ENCODE results near the gene E2F1. TPM values are rescaled to one million over a fixed set of nuclear protein-coding genes. Genes with fewer than 3 reads are reported as not detected.

E2F1 gene
- total and polyA plus RNA-seq, 10 donors = 2.5 to 6.9 (median 5.0) TPM

DNA sequence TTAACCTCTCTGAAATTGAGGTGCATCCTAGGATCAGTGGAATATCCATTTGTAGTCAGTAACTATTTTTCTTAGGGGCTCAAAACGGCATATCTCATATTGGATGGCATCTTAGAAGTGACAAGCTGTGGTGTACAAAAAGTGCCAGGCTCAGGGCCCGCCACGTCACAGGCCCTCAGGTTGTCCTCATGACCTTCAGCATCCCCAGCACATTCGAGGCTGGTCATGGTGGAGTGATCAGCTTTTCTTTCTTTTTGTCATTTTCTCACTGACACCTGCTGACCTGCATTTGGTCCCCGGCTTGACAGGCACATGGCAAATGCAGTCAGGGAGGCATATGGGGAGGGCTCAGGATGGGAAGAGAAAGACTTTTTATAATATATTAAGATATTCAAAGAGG, 7.1 kb upstream of the E2F1 start:
- H3K27ac ChIP-seq = no peak overlapping the region
- H3K4me1 ChIP-seq = peaks cover 0 to 25% (median 9%) of the 10 kb centered on the region in 6 donors
- H3K4me3 ChIP-seq = no peak overlapping the region
- intact Hi-C loops (cut with DNase I; ENCODE audit: low total_unique reads) = no loop called here
- H3K9me3 ChIP-seq = peaks cover 0 to 2% (median 0%) of the 10 kb centered on the region in 8 donors
- DNase-seq = no peak
- 81 to 83% (median 82%) methylated on average over 5 of the region's 5 CpGs for WGBS, 5 donors
- no peak for TF ChIP-seq POLR2A (IDR thresholded peaks at IDR 0.05)
- no peak for TF ChIP-seq POLR2AphosphoS5 (IDR thresholded peaks at IDR 0.05)
- TF ChIP-seq, protein P1, sequence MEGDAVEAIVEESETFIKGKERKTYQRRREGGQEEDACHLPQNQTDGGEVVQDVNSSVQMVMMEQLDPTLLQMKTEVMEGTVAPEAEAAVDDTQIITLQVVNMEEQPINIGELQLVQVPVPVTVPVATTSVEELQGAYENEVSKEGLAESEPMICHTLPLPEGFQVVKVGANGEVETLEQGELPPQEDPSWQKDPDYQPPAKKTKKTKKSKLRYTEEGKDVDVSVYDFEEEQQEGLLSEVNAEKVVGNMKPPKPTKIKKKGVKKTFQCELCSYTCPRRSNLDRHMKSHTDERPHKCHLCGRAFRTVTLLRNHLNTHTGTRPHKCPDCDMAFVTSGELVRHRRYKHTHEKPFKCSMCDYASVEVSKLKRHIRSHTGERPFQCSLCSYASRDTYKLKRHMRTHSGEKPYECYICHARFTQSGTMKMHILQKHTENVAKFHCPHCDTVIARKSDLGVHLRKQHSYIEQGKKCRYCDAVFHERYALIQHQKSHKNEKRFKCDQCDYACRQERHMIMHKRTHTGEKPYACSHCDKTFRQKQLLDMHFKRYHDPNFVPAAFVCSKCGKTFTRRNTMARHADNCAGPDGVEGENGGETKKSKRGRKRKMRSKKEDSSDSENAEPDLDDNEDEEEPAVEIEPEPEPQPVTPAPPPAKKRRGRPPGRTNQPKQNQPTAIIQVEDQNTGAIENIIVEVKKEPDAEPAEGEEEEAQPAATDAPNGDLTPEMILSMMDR (IDR thresholded peaks at IDR 0.05 in 8 of 11, conservative IDR thresholded peaks at IDR 0.05 in 3 of 11) = no peak
- no peaks in the 10 kb centered on the region for H3K36me3 ChIP-seq
- H3K27me3 ChIP-seq (replicated peaks in 1 of 7) = no peaks in the 10 kb centered on the region

DNA sequence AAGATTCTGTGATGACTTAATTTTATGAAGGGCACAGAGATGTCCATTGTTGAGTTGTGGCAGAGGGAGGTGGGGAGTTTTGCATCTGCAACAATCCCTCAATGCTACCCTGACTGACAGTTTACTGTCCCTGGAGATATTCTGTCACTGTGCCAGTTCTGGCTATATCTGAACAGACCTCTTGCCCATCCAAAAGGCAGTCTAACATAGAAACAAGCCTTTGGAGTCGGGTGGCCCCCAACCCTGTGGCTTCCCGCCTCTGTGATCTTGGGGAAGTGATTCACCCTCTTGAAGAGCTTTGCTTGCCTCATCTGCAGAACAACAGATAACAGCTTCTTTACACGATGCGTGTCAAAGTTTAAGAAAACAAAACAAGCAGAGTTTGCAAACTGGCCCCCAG, 3.8 kb upstream of the E2F1 start:
- WGBS, 5 donors = 11 to 25% (median 17%) methylated on average over 4 of the region's 4 CpGs
- intact Hi-C loops (cut with DNase I; ENCODE audit: low total_unique reads) = no loop called here
- H3K27ac ChIP-seq = peak overlapping the region in 5 of 8 donors; percentile 7 to 61 (median 15)

DNA sequence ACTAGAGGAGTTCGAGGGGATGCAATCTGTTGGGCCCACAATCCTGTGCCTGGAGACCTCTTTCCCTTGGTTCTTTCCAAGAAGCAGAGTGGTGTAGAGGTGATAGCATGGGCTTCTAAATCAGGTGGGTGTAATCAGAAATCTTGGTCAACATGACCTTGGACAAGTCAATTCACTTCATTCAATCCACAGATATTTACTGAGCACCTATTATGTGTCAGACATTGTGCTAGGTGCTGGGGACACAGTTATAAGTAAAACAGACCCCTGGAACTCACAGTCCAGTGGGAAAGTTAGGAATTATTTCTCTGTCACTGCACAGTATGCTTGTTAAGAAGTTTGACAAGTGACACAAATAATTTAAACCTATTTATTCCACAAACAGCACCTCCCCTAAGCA, 3.3 kb upstream of the E2F1 start:
- TF ChIP-seq, protein P1 (IDR thresholded peaks at IDR 0.05 in 8 of 11, conservative IDR thresholded peaks at IDR 0.05 in 3 of 11) = no peak
- TF ChIP-seq POLR2A (IDR thresholded peaks at IDR 0.05) (no peak), POLR2AphosphoS5 (IDR thresholded peaks at IDR 0.05) (no peak)
- peak overlapping the region in 4 of 8 donors; percentile 13 to 61 (median 42) for H3K27ac ChIP-seq
- intact Hi-C loops (cut with DNase I; ENCODE audit: low total_unique reads) = no loop called here
- H3K27me3 ChIP-seq (replicated peaks in 1 of 7) = no peaks in the 10 kb centered on the region
- H3K36me3 ChIP-seq = no peaks in the 10 kb centered on the region
- WGBS, 5 donors = 95 to 100% (median 100%) methylated on average over 1 of the region's 1 CpG
- no peak overlapping the region for H3K4me3 ChIP-seq
- DNase-seq = no peak
- peaks cover 8 to 55% (median 30%) of the 10 kb centered on the region in 6 donors for H3K4me1 ChIP-seq
- no peaks in the 10 kb centered on the region for H3K9me3 ChIP-seq

More for the DNA sequence above, 3.8 kb upstream of the E2F1 start:
- H3K9me3 ChIP-seq = no peaks in the 10 kb centered on the region
- H3K27me3 ChIP-seq (replicated peaks in 1 of 7) = no peaks in the 10 kb centered on the region
- TF ChIP-seq, protein P1 (IDR thresholded peaks at IDR 0.05 in 8 of 11, conservative IDR thresholded peaks at IDR 0.05 in 3 of 11) = no peak
- TF ChIP-seq POLR2A (IDR thresholded peaks at IDR 0.05) = no peak
- TF ChIP-seq POLR2AphosphoS5 (IDR thresholded peaks at IDR 0.05) = no peak
- H3K4me1 ChIP-seq = peaks cover 8 to 50% (median 27%) of the 10 kb centered on the region in 6 donors
- no peak for DNase-seq
- no peak overlapping the region for H3K4me3 ChIP-seq
- H3K36me3 ChIP-seq = no peaks in the 10 kb centered on the region

DNA sequence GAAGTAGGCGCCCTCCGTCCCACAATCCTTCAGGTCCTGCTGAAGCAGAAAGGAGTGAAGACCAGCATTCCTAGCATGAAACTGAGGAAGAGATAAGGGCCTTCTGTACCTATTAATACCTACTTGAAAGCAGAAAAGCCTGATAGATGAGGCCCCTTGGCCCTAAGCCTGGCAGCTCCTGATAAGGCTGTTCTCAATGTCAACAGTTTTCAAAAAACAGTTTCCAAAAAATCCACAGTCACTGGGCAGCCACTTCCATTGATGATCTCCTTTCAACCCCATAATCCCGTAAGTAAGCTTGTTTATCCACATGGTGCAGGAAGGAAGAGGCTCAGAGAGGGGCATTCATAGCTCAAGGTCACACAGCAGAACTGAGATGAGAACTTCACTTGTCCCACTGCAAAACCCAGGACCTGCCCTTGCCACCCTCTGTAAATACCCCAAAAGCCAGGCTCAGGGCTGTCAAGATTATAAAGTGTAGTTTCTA, 2.8 kb upstream of the E2F1 start:
- H3K9me3 ChIP-seq = no peaks in the 10 kb centered on the region
- intact Hi-C loops (cut with DNase I; ENCODE audit: low total_unique reads) = no loop called here
- peak overlapping the region in 7 of 8 donors; percentile 2 to 61 (median 37) for H3K27ac ChIP-seq
- H3K4me1 ChIP-seq = peaks cover 8 to 60% (median 30%) of the 10 kb centered on the region in 6 donors
- 73 to 94% (median 82%) methylated on average over 3 of the region's 3 CpGs for WGBS, 5 donors
- H3K36me3 ChIP-seq = no peaks in the 10 kb centered on the region
- H3K4me3 ChIP-seq = no peak overlapping the region
- TF ChIP-seq POLR2AphosphoS5 (IDR thresholded peaks at IDR 0.05) (no peak), POLR2A (IDR thresholded peaks at IDR 0.05) (no peak)
- TF ChIP-seq, protein P1 (IDR thresholded peaks at IDR 0.05 in 8 of 11, conservative IDR thresholded peaks at IDR 0.05 in 3 of 11) = no peak
- no peak for DNase-seq
- H3K27me3 ChIP-seq (replicated peaks in 1 of 7) = no peaks in the 10 kb centered on the region

All from spleen (tissue), 11 donors.